ENCODE data around the gene D2HGDH.

Gene D2HGDH

GRCh38 chr2:241810307-241811200 lies 76.1 kb downstream of the D2HGDH start:
- TF ChIP-seq FOXP2 (optimal IDR thresholded peaks at IDR 0.05; ENCODE audit: borderline replicate concordance, extremely low read depth, extremely low read length, insufficient read depth) (no peak), TAF1 (IDR thresholded peaks at IDR 0.05; ENCODE audit: borderline replicate concordance, insufficient read depth, low read length) (no peak), REST (IDR thresholded peaks at IDR 0.05; ENCODE audit: insufficient read depth in 1 of 2, low read depth in 2 of 2, low read length in 2 of 2) (no peak), POLR2AphosphoS5 (IDR thresholded peaks at IDR 0.05; ENCODE audit: low read depth, low read length) (no peak), SIN3A (IDR thresholded peaks at IDR 0.05; ENCODE audit: borderline replicate concordance, insufficient read depth, low read length) (no peak)

- no peak for TF ChIP-seq POLR2AphosphoS5 (IDR thresholded peaks at IDR 0.05; ENCODE audit: low read depth, low read length)
- TF ChIP-seq FOXP2 (optimal IDR thresholded peaks at IDR 0.05; ENCODE audit: borderline replicate concordance, extremely low read depth, extremely low read length, insufficient read depth), result no peak
- no peak for TF ChIP-seq SIN3A (IDR thresholded peaks at IDR 0.05; ENCODE audit: borderline replicate concordance, insufficient read depth, low read length)
- no peak for TF ChIP-seq REST (IDR thresholded peaks at IDR 0.05; ENCODE audit: insufficient read depth in 1 of 2, low read depth in 2 of 2, low read length in 2 of 2)
- TF ChIP-seq TAF1 (IDR thresholded peaks at IDR 0.05; ENCODE audit: borderline replicate concordance, insufficient read depth, low read length), result no peak
Observed at GRCh38 chr2:241811201-241811951, 76.9 kb downstream of the D2HGDH start.

GRCh38 chr2:241811952-241812729 lies 77.7 kb downstream of the D2HGDH start:
- TF ChIP-seq REST (IDR thresholded peaks at IDR 0.05; ENCODE audit: insufficient read depth in 1 of 2, low read depth in 2 of 2, low read length in 2 of 2) (no peak), SIN3A (IDR thresholded peaks at IDR 0.05; ENCODE audit: borderline replicate concordance, insufficient read depth, low read length) (no peak), POLR2AphosphoS5 (IDR thresholded peaks at IDR 0.05; ENCODE audit: low read depth, low read length) (no peak), FOXP2 (optimal IDR thresholded peaks at IDR 0.05; ENCODE audit: borderline replicate concordance, extremely low read depth, extremely low read length, insufficient read depth) (no peak), TAF1 (IDR thresholded peaks at IDR 0.05; ENCODE audit: borderline replicate concordance, insufficient read depth, low read length) (no peak)

GRCh38 chr2:241812730-241813643 lies 78.6 kb downstream of the D2HGDH start:
- TF ChIP-seq REST (IDR thresholded peaks at IDR 0.05; ENCODE audit: insufficient read depth in 1 of 2, low read depth in 2 of 2, low read length in 2 of 2) (no peak), SIN3A (IDR thresholded peaks at IDR 0.05; ENCODE audit: borderline replicate concordance, insufficient read depth, low read length) (no peak), FOXP2 (optimal IDR thresholded peaks at IDR 0.05; ENCODE audit: borderline replicate concordance, extremely low read depth, extremely low read length, insufficient read depth) (no peak), TAF1 (IDR thresholded peaks at IDR 0.05; ENCODE audit: borderline replicate concordance, insufficient read depth, low read length) (no peak), POLR2AphosphoS5 (IDR thresholded peaks at IDR 0.05; ENCODE audit: low read depth, low read length) (no peak)

Measured in PFSK-1 (cell line).